ENCODE results near the gene OR2A42.
"Not testable (repeated sequence)": the region's sequence is repeated elsewhere in the genome, so short reads cannot be mapped to it uniquely, and the experiment has no call there.

Gene OR2A42, protein sequence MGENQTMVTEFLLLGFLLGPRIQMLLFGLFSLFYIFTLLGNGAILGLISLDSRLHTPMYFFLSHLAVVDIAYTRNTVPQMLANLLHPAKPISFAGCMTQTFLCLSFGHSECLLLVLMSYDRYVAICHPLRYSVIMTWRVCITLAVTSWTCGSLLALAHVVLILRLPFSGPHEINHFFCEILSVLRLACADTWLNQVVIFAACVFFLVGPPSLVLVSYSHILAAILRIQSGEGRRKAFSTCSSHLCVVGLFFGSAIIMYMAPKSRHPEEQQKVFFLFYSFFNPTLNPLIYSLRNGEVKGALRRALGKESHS

DNA sequence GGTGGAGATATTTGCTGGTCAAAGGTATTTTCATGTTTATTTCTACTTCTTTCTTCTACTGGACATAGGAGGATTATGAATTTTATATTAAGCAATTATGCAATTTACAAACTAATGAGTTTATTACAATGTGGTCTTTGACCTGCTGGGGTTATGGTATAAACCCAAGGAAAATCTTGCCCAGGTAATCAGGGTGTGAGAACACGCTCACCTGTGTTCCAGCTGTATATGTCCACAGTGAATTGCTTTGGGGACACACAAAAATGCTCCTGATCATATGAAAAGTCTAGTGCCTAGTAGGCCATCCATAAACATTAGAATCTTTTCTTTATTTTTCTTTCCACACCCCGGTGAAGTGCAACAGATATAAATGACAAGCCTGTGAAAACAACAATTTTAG is at the start of gene OR2A42:
Gene OR2A42 (minus strand): TSS at position 241 of the 400 bp plus-strand sequence. CDS start 6,762 bp downstream, outside the sequence.
- not testable (repeated sequence) for DNase-seq (ENCODE audit: low read depth in 2 of 2)

DNA sequence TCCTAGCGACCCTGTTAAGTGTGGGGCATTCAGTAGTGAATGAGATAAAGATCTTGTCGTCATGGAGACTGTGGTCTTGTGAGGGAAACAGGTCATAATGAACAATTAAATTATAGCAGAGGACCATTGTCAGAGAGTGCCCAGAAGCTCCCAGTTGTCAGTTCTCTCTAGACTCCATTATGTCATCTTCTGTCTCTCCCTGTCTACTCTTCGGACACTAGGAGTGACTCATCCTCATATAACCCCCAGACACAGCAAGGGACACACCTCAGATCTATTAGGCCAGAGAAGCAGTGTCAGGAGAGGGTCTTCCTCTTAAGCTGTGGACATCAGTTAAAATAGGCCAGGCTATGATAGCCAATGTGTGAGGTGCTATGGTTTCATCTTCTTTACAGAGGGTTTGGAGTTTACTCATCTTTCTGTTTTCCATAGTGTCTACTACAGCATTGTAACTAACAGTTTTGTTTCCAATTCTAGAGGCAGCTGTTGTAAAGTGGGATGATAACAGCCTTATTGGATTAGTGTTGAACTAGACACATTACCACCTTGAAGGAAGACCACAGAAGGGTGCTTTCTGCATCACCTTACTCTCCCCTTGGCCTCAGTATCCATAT is 47.9 kb upstream of the OR2A42 start:
- DNase-seq (ENCODE audit: low read depth in 2 of 2): not testable (repeated sequence)

DNA sequence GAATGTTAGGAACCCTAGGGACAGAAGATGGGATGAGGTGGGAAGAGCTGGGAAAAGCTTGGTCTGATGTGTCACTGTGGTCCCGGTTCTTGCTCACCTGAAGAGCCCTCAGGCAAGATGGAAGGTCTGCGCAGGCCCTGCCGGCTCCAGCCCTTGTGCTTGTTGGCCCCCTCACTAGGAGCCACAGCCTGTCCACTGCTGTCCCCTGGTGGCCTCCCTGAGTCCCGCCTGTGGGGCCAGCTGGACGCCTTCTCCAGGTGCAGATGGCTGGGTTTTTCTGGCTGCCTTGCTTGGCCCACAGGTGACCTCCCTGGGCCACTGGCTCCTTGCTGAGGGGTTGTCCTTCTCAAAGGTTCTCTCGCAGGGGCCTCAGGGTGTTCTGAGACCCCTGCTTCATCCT is 44.3 kb upstream of the OR2A42 start:
- not testable (repeated sequence) for DNase-seq (ENCODE audit: low read depth in 2 of 2)

DNA sequence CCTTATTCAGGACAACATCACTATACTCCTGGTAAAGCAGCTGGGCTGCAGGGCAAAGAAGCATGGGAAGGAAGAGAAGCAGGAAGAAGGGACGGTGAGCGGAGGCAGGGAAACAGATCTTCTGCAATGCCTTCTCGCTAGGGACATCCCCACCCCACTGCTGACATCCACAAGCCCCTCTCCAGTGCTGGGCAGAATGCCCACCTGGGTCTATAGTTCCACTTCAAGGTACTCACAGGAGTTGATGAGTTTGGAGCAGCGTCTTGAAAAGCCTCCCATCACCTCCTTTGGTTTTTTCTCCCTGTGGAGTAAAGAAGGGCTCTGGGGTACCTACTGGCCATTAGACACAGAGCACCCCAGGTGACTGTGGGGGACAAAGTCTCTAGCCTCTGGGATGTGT is 43.1 kb upstream of the OR2A42 start:
- DNase-seq (ENCODE audit: low read depth in 2 of 2): not testable (repeated sequence)

- DNase-seq (ENCODE audit: low read depth in 2 of 2): not testable (repeated sequence)
Measured at GRCh38 chr7:144281981-144282380, 42.6 kb upstream of the OR2A42 start.

DNA sequence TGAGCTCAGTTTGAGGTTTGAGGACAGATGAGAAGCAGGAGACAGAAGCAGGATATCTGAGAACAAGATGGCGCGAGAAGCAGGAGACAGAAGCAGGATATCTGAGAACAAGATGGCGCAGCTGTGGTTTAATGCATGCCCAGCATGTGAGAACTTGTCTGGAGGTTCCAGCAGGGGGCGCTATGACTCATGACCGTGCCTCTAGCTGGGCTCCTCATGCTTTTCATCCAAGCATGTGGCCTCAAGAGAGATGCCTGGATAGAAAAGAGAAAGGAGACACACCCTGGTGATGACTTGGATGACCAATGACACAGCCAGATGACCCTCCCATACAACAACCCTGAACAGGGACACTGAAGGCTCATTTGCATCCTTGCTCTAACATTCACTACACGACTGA is 40.6 kb upstream of the OR2A42 start:
- DNase-seq (ENCODE audit: low read depth in 2 of 2): not testable (repeated sequence)

- not testable (repeated sequence) for DNase-seq (ENCODE audit: low read depth in 2 of 2)
Measured at GRCh38 chr7:144275281-144275680, 35.9 kb upstream of the OR2A42 start.

- DNase-seq (ENCODE audit: low read depth in 2 of 2): not testable (repeated sequence)
Measured at GRCh38 chr7:144269188-144269587, 29.8 kb upstream of the OR2A42 start, which contains the start of gene CTAGE8. Gene CTAGE8, minus strand, starts transcription at chr7:144269288. Its CDS starts 38 bp downstream, at chr7:144269250.

- DNase-seq (ENCODE audit: low read depth in 2 of 2): not testable (repeated sequence)
Measured at GRCh38 chr7:144264692-144265091, 25.3 kb upstream of the OR2A42 start, which contains the start of gene OR2A7. Gene OR2A7, minus strand, starts transcription at chr7:144264792. Its CDS starts 5,164 bp downstream, at chr7:144259628.

- not testable (repeated sequence) for DNase-seq (ENCODE audit: low read depth in 2 of 2)
Measured at GRCh38 chr7:144262128-144262527, 22.7 kb upstream of the OR2A42 start.

DNA sequence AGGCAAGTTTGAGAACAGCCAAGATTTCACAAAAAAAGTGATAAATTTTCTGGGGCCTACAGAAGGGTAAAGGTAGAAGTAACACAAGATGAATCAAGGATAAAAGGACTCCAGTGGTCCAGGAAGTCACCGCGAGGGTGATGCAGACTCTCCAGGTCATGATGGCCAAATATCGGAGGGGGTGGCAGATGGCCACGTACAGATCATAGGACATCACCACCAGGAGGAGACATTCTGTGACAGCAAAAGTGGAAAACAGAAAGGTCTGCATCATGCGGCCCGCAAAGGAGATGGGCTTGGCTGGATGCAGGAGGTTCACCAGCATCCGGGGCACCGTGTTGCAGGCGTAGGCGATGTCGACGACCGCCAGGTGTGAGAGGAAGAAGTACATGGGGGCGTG is 19.7 kb upstream of the OR2A42 start:
- not testable (repeated sequence) for DNase-seq (ENCODE audit: low read depth in 2 of 2)

DNA sequence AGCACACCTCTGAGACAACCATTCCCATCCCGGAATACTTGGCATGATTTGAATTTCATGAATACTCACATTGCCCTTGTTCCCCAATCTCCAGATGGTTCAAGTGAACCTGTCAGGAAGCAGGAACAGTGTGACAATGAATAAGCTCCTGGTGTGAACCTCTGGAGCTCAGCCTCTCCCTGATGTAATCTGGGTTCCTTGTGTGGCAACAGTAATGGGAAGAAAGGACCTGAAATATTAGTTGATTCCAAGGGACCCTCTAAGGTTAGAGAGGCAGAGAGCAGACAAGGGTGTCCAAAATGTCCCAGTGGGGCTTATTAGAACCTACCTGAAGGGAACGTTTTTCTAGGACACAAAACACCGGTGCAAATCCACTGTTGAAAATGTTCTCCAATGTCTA is 16.7 kb upstream of the OR2A42 start:
- no peak for DNase-seq (ENCODE audit: low read depth in 2 of 2)

DNA sequence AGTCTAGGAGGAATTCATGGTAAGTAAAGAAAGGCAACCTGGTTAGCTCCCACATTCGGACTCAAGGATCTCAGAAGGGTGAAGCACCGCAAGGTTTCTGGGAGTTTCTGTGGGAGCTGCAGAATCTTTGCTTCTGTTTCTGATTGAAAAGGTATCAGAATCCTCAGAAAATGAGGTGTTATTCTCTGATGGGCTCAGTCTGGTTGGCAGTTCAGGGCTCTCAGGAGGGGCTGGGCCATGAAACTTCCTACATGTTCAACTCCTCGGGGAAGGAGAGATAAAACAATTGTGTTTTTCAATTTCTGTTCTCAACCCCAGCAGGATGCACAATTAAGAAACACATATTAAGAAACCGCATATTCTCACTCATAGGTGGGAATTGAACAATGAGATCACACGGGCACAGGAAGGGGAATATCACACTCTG is 16.1 kb upstream of the OR2A42 start:
- DNase-seq (ENCODE audit: low read depth in 2 of 2): no peak

DNA sequence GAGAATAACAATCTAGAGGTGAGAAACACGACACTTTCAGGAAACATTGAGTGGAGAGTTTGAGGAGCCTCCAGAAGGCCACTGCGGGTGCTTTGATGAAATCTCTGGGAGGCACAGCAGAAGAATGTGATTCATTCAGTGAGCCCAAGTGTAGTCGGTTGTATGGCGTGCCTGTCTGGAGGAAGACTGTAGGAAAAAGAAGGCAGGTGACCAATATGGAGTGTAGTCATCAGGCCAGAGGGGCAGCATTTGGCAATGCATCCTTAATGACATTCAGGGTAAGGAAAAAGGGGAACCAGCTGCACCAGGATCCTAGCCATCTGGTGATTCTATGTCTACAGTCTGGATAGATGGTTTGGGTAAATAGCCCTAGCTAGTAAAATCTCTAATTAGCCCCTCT is 12.9 kb upstream of the OR2A42 start:
- DNase-seq (ENCODE audit: low read depth in 2 of 2): not testable (repeated sequence)

GRCh38 chr7:144247674-144248330 is 8.4 kb upstream of the OR2A42 start:
- DNase-seq (ENCODE audit: low read depth in 2 of 2): not testable (repeated sequence)

DNA sequence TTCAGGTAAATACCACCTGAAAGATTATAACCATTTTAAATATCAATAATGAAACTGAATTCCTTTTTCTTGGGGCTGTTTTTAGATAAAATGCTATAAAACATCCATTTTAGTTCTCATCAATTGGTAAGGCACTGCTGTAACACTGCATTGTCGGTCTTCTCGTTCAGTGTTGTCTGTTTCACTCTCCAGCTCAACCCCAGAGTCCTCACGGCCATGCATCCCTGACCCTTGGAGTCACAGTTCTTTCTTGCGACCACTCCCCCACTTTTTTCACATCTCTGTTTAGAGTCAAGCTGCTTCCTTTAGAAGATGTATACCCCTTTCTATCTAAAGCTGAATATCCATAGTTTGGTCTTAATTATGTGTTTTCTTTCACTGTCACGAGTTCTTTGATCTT is 7.6 kb upstream of the OR2A42 start:
- DNase-seq (ENCODE audit: low read depth in 2 of 2): not testable (repeated sequence)

DNA sequence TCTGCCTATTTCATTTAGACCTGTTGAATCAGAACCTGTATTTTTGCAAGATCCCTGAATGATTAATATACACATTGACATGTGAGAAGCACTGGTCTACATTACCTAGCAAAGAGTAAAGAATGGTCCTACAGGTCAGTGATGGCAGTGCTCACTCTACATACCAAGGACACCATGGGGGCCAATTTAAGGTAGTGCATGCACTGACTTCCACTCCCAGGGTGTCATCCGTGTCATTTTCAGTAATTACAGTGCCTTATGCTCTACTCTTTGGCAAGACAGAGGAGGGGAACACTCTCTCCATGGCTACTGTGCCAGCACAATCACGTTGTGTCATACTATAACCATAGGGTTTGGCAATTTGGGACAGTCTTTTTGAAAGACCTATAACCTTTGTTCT is 6.0 kb upstream of the OR2A42 start:
- not testable (repeated sequence) for DNase-seq (ENCODE audit: low read depth in 2 of 2)

DNA sequence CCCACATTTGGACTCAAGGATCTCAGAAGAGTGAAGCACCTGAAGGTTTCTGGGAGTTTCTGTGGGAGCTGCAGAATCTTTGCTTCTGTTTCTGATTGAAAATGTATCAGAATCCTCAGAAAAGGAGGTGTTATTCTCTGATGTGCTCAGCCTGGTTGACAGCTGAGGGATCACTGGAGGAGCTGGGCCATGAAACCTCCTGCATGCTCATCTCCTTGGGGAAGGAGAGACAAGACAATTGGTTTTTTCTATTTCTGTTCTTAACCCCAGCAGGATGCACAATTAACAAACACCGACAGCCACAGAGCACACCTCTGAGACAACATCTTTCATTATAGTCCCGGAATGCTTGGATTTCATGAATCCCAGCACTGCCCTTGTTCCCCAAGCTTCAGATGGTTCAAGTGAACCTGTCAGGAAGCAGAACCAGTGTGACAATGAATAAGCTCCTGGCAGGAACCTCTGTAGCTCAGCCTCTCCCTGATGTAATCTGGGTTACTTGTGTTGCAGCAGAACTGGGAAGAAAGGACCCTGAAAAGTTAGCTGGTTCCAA is 799 bp downstream of the OR2A42 start:
- DNase-seq (ENCODE audit: low read depth in 2 of 2): not testable (repeated sequence)

DNA sequence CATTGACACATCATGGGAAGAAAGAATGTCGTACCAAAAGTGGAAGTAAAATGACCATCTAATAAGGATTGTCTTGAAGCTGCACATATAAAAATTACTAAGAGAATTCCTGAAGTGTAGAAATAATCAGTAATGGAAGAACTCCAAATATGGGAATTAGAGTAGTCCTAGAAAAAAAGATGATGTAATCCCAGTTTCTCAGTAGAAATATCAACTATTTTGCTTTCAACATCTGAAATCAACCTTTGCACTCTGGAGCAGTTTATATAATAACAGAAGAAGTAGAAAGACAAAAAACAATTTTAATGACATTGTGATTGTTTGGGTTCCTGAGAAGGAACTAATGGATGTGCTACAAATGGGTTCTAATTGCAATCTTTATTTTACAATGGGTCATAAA is 6.4 kb downstream of the OR2A42 start:
- DNase-seq (ENCODE audit: low read depth in 2 of 2): not testable (repeated sequence)

- not testable (repeated sequence) for DNase-seq (ENCODE audit: low read depth in 2 of 2)
Measured at GRCh38 chr7:144231027-144231426, 8.4 kb downstream of the OR2A42 start.

DNA sequence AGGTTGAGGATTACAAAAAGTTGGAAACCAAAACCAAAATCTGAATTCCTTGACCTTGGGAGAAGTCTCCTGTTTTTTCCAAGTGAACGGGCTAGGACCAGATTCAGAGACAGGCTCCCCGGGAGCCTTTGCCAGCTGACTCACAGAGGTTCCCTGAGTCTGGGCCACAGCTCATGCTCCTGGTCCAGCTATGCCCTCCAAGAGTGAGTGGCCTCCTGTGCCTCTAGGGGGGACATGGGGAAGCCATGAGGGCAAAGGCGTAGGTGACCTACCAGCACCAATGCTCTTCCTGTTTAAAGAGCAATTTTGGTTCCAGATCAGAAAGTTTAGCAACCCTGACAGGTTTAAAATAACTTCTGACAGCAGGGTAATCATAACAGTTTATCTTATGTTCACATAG is 10.6 kb downstream of the OR2A42 start:
- not testable (repeated sequence) for DNase-seq (ENCODE audit: low read depth in 2 of 2)

DNA sequence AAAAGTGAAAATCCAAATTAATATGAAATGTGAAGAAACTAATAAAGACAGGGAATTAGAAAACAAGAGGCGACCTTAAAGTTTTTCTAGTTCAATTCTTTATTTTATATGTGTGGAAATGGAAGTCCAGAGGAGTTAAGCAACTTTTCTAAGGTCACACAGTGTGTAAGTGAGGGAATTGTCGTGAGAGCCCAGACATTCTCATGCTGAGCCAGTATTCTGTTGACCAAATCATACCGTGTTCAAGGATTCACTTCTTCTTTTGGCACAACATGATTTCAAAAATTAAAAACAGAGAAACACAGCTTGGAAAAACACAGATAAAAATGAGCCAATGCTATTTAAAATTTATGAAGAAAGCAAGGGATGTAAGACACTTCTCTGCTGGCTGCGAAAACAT is 12.5 kb downstream of the OR2A42 start:
- DNase-seq (ENCODE audit: low read depth in 2 of 2): not testable (repeated sequence)

Data from stimulated activated CD8-positive, alpha-beta memory T cell treated with anti-CD3 and anti-CD28 coated beads, Interleukin-15, amount 100 ng/mL, for 4 hours (primary cell).